Activated T-helper 17 cell treated with anti-CD3 and anti-CD28 coated beads, Interleukin-2, amount 50 U/mL, for 72 hours (primary cell): Measurements from ENCODE around the gene TCAIM. TPM values are rescaled to one million over a fixed set of nuclear protein-coding genes. Genes with fewer than 3 reads are reported as not detected.
A peak's percentile ranks its signal among the peaks of the same experiment; 100 is the strongest.

ENCODE experiments used
- ATAC-seq: fragments of 150-1000 bp; cut with Tn5 transposase; replicated peaks from 2 replicates; pipeline ENCODE4 v1.10.0; 2021; ENCODE audit warnings: mild to moderate bottlenecking, moderate library complexity
- H3K27ac Mint-ChIP-seq: one replicate; pipeline ENCODE4 v1.8.0; 2022; ENCODE audit warnings: mixed read lengths
- H3K27me3 Mint-ChIP-seq: one replicate; pipeline ENCODE4 v1.8.0; 2022; ENCODE audit warnings: mixed read lengths
- H3K36me3 Mint-ChIP-seq: one replicate; pipeline ENCODE4 v1.8.0; 2022; ENCODE audit warnings: low read depth, mild to moderate bottlenecking, mixed read lengths
- H3K4me1 Mint-ChIP-seq: one replicate; pipeline ENCODE4 v1.8.0; 2022; ENCODE audit warnings: mixed read lengths
- H3K4me3 Mint-ChIP-seq: one replicate; pipeline ENCODE4 v1.8.0; 2022; ENCODE audit warnings: mild to moderate bottlenecking, mixed read lengths
- H3K9me3 Mint-ChIP-seq: one replicate; pipeline ENCODE4 v1.8.0; 2022; ENCODE audit warnings: mixed read lengths
- total RNA-seq, 2 donors: library from RNA; stranded (reverse); gene quantifications; one replicate each; pipeline ENCODE4 v1.2.3, GENCODE V29; 2022

The TCAIM gene
- total RNA-seq, 2 donors from 2014 or later, result 20.5 to 21.5 TPM

DNA sequence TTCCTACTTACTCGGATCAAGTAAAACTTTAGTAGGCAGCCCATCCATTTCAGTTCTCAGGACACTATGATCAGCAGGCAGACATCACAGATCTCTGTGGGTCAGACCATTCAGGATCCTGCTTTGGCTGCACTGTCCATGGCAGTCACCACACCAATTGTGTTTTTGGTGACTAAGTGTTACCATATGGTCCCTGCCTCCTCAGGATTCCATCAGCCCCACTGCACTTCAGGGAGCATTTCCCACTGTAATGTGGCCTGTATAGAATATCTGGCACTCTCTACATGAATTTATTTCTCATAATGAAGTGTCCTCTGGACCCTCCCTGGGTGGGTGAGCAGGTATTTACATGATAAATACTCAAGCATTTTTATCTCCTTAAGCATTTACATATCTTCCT lies 97.6 kb downstream of the TCAIM start:
- Mint-ChIP-seq H3K4me1 (peaks cover 14% of the 10 kb centered on the region), H3K36me3 (no peaks in the 10 kb centered on the region), H3K4me3 (no peak overlapping the region), H3K9me3 (no peaks in the 10 kb centered on the region), H3K27ac (no peak overlapping the region), H3K27me3 (no peaks in the 10 kb centered on the region)
- no peak for ATAC-seq

DNA sequence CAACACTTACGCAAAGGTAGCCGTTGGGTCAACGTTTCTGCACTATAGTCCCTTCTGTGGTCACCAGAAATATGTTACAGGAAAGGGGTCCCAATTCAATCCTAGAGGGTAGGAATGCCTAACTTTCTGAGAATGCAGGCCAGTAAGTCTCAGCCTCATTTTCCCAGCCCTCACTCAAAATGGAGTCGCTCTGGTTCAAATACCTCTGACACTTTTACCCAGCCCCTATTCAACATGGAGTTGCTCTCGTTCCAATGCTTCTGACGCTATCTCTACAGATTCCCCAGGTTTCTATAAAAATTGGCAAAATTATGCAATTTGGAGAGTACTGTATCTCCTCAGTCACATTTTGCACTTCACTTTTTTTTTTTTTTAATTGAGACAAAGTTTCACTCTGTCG lies 99.2 kb downstream of the TCAIM start:
- Mint-ChIP-seq H3K36me3 (peaks cover 2% of the 10 kb centered on the region), H3K4me1 (peaks cover 15% of the 10 kb centered on the region), H3K4me3 (no peak overlapping the region), H3K27me3 (no peaks in the 10 kb centered on the region), H3K27ac (no peak overlapping the region), H3K9me3 (no peaks in the 10 kb centered on the region)
- ATAC-seq, result no peak

DNA sequence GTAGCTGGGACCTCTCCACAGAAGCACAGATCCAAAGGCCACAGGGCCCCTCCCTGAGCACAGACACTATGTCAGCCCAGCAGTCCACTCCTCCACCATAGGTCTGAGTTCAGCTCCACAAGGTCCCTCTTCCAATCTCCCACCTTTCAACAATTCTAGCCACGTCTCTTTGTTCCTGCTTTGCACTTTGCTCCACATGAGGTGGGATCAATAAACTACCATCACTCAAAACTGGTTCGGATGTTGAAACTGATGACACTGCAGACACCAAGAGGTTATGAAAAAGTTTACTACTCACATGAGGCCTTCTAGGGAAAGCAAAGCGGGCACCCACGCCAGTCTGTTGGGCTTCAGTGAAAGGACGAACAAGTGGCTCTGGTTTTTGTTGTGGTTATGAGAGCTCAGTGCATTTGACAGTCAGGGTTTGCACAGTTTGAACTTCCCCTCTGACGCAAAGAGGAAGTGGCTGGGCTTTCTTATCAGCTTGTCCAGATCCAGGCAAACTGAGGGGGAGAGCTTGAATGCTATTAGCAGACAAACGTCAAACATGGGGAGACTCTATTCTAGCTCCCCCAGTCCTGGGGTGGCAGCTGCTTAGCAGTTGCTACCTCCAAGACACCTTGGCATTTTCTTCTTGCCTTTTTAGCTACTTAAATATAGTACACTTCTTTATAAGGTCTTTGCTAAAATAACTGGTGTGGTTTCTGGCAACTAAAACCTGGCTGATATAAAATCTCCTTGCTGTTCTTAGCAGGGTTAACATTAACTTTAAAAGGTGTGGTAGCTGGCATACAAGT lies 101.1 kb downstream of the TCAIM start:
- H3K4me3 Mint-ChIP-seq, result peak overlapping the region; percentile 62
- no peaks in the 10 kb centered on the region for H3K27me3 Mint-ChIP-seq
- ATAC-seq, result peak; percentile 96
- H3K9me3 Mint-ChIP-seq, result no peaks in the 10 kb centered on the region
- peaks cover 17% of the 10 kb centered on the region for H3K4me1 Mint-ChIP-seq
- peak overlapping the region; percentile 67 for H3K27ac Mint-ChIP-seq
- H3K36me3 Mint-ChIP-seq, result peaks cover 11% of the 10 kb centered on the region

DNA sequence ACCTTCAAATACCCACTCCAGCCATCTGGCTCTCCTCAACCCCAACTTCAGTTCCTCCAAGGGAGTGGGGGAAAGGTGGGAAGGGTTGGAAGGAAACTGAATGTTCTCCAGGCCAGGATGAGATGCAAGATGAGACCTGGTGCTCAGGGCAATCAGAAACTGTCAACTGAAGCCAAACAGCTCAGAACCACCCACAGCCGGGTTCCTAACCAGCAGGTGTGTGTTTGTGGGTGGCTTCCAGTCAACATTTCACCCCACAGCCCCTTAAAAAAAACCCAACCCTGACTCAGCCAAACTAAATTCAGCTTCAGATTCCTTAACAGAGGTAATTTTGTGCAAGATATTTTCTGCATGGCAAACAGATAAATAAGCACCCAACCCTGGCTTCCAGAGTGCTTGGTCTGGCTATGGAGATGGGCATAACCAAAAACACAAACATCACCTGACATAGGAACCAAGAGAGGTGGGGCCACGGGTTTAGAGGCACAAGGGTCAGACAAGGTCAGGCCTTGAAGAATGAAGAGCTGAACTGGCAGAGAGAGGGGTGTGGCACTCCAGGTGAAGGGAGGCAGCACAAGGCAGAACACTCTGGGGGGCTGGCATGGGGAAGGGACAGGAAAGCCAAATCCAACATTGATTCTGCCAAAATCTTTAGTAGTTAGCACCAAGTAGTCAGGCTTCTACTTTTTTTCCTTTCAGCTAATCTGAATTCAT lies 104.2 kb downstream of the TCAIM start:
- no peak overlapping the region for H3K27ac Mint-ChIP-seq

DNA sequence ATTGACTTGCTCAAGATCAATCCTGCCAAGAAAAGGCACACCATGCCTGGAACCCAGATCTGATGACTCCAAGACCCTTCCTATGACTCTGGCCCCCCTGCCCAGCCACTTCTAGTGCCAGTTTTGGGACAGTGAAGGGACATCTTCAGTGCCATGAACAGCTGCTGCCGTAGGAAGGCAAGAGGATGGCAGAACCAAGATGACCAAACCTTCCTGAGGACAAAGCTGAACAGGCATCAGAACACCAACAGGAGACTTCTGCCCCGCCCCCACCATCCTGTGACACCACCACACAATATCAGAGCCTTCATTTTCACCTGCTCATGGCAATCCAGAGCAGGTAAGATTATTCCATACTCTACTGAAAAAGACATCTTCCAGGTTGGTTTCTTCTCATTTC lies 105.9 kb downstream of the TCAIM start:
- peaks cover 51% of the 10 kb centered on the region for H3K36me3 Mint-ChIP-seq
- H3K4me3 Mint-ChIP-seq, result no peak overlapping the region
- peaks cover 14% of the 10 kb centered on the region for H3K9me3 Mint-ChIP-seq
- peak overlapping the region; percentile 0 for H3K27ac Mint-ChIP-seq
- H3K4me1 Mint-ChIP-seq, result peaks cover 25% of the 10 kb centered on the region
- H3K27me3 Mint-ChIP-seq, result no peaks in the 10 kb centered on the region
- ATAC-seq, result no peak

More for the DNA sequence above, 104.2 kb downstream of the TCAIM start:
- H3K36me3 Mint-ChIP-seq, result peaks cover 35% of the 10 kb centered on the region
- H3K4me3 Mint-ChIP-seq, result no peak overlapping the region
- H3K27me3 Mint-ChIP-seq, result no peaks in the 10 kb centered on the region
- peaks cover 23% of the 10 kb centered on the region for H3K4me1 Mint-ChIP-seq
- no peak for ATAC-seq
- peaks cover 6% of the 10 kb centered on the region for H3K9me3 Mint-ChIP-seq

DNA sequence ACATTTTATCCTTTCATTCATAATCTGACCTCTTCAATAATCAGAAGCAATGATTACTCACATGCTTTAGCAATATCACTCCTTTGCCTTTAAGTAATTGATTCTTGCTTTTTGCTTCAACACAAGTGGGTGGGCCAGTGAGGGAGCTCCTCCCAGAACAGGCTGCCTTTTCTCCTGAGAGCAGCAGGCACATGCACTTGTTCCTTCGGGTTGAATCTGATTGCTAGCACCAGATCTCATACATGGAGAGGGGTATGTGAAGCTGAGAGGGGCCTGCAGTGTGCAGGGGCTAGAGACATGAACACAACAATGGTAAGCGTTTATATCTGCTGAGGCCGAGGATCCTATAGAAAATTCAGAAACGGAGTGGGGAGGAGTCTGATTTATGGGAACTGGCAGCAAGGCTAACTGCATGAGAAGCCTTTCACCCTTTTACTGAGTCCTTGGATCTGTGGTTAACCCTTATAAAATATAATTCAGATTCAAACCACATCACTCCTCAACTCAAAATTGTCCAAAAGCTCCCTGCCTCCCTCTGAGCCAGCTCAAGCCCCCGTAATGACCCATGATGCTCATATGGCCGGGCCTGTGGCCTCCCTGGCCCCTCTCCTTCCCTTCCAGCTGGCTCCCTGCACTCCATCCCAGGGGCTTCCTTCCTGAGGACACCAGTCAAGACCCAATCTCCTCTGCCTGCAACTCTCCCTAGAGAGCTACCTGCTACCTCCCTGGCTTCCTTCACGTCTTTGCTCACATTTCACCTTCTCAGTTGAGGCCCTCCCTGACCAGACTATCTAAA lies 106.5 kb downstream of the TCAIM start:
- Mint-ChIP-seq H3K27me3 (no peaks in the 10 kb centered on the region), H3K4me1 (peaks cover 21% of the 10 kb centered on the region), H3K27ac (peak overlapping the region; percentile 0), H3K4me3 (no peak overlapping the region), H3K9me3 (peaks cover 14% of the 10 kb centered on the region), H3K36me3 (peaks cover 58% of the 10 kb centered on the region)
- no peak for ATAC-seq

DNA sequence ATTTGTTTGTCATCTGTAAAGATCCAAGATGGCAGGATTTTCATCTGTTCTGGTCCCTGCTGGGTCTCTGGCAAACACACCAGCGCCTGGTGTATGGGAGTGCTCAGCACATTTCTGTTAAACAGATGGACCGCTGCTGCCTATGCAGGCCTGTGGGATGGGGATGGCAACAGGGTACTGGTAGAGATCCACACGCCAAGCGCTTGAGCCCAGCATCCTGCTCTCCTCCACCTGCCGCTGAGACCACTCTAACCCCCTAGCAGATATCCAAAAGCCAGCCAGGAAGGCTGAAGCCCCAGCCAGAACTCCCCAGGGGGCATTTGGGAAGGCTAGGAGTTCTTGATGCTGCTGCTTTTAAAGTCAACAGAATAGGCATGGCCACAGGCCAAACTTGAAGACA lies 107.2 kb downstream of the TCAIM start:
- Mint-ChIP-seq H3K27ac (no peak overlapping the region), H3K9me3 (peaks cover 14% of the 10 kb centered on the region), H3K4me3 (no peak overlapping the region), H3K36me3 (peaks cover 65% of the 10 kb centered on the region), H3K27me3 (no peaks in the 10 kb centered on the region), H3K4me1 (peaks cover 14% of the 10 kb centered on the region)
- no peak for ATAC-seq

DNA sequence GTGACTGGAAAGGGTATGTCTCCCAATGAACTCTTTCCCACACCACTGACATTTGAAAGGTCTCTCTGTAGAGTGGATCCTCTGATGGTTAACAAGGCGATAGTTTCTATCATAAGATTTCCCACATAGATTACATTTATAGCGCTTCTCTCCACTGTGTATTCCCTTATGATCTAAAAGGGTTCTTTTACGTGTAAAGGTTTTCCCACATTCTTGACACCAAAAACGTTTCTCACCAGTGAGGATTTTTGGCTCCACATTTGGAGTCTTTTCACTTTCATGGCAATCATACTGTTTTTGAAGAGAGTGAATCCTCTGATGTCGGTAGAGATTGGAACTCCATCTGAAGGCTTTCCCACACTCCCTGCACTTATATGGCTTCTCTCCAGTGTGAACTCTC lies 108.4 kb downstream of the TCAIM start:
- Mint-ChIP-seq H3K4me3 (no peak overlapping the region), H3K27ac (no peak overlapping the region), H3K4me1 (peaks cover 14% of the 10 kb centered on the region), H3K9me3 (peaks cover 14% of the 10 kb centered on the region), H3K27me3 (no peaks in the 10 kb centered on the region), H3K36me3 (peaks cover 76% of the 10 kb centered on the region)
- ATAC-seq, result no peak

DNA sequence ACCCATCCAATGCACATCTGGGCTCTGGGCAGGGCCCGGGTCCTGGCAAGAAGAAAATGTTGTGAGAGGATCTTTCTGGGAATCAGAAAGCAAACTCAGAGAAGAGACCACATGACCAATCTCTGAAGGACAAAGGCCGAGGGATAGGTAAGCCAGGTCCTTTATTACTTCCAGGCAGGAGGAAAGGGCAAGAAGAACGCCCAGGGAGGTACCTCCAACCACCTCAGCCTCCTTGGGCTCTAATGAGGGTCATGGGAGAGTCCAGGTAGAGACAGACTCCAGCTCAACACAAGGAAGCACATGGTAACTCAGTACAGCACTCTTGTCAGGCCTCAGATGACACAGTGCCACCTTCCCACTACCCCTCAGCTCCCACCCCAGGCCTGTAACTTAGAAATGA lies 112.9 kb downstream of the TCAIM start:
- no peaks in the 10 kb centered on the region for H3K27me3 Mint-ChIP-seq
- ATAC-seq, result no peak
- H3K4me3 Mint-ChIP-seq, result no peak overlapping the region
- peak overlapping the region; percentile 16 for H3K27ac Mint-ChIP-seq
- peaks cover 93% of the 10 kb centered on the region for H3K36me3 Mint-ChIP-seq
- H3K9me3 Mint-ChIP-seq, result peaks cover 14% of the 10 kb centered on the region
- H3K4me1 Mint-ChIP-seq, result peaks cover 5% of the 10 kb centered on the region

DNA sequence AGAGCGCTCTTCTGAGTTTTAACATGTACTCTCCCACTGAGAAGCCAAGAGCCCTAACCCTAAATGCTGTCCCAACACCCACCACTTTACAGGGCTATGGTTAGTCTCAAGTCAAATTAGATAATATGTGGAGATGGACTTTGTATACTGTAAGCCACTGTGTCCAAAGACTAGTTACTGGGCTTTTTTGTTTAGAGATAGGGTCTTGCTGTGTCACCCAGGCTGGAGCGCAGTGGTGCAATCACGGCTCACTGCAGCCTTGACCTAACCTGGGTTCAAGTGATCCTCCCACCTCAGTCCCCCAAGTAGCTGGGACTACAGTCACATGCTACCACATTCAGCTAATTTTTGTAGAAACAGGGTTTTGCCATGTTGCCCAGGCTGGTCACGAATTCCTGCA lies 115.7 kb downstream of the TCAIM start:
- H3K4me3 Mint-ChIP-seq, result no peak overlapping the region
- H3K36me3 Mint-ChIP-seq, result peaks cover 88% of the 10 kb centered on the region
- no peaks in the 10 kb centered on the region for H3K4me1 Mint-ChIP-seq
- H3K27ac Mint-ChIP-seq, result no peak overlapping the region
- no peaks in the 10 kb centered on the region for H3K27me3 Mint-ChIP-seq
- H3K9me3 Mint-ChIP-seq, result no peaks in the 10 kb centered on the region
- ATAC-seq, result no peak

DNA sequence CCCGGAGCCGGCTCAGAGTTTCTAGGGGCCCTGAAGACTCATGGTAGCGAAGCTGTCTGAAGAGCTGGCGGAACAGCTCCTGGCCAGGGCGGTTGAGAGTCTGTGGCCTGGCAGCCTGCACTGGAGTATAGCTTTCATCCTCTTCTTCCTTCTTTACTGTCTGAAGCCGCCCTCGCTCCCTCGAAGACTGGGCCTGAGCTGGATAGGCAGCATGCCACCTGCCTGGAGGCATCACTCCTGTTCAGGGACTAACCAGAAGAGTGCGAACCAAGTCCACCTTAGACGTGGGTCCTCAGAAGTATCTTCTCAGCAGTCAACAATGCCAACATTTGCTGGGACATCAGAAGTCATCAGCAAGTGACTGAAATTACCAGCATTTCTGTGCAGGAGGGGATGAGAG lies 116.8 kb downstream of the TCAIM start:
- Mint-ChIP-seq H3K27ac (no peak overlapping the region), H3K9me3 (peaks cover 4% of the 10 kb centered on the region), H3K4me3 (no peak overlapping the region), H3K4me1 (no peaks in the 10 kb centered on the region), H3K36me3 (peaks cover 78% of the 10 kb centered on the region), H3K27me3 (no peaks in the 10 kb centered on the region)
- no peak for ATAC-seq

Other genes with a start within 250 kb of the TCAIM start
- gene TOPAZ1, start 96.9 kb upstream of the TCAIM start, total RNA-seq, result not detected
- 10 to 100 TPM in 1 of 2 donors, 1 to 10 TPM in 1; 8.6 to 12.1 TPM for gene ZNF445, start 138.9 kb downstream of the TCAIM start, total RNA-seq
- gene ZKSCAN7, start 216.4 kb downstream of the TCAIM start, total RNA-seq, result 1 to 10 TPM in 1 of 2 donors, under 1 TPM in 1; 0.78 to 1.6 TPM
- under 1 TPM in 1 of 2 donors, not detected in 1; 0.08 TPM for gene ZNF660, start 246.2 kb downstream of the TCAIM start, total RNA-seq